HepG2 (cell line): ENCODE measurements around the gene LAG3. TPM values are rescaled to one million over a fixed set of nuclear protein-coding genes. Genes with fewer than 3 reads are reported as not detected.
A peak's percentile ranks its signal among the peaks of the same experiment; 100 is the strongest.

ENCODE experiments used
- ATAC-seq: fragments of 200-7000 bp; cut with Tn5 transposase; 3 replicates; pipeline ENCODE4 v1.9.1; 2020; ENCODE audit warnings: mild to moderate bottlenecking, moderate library complexity
- BruUV-seq: library from RNA; stranded (reverse); fragments of 400-500 nt; replicated peaks from 2 replicates; lab custom pipeline; 2021; lab: Mats Ljungman, UMichigan
- CTCF ChIA-PET: fragments of 300-600 bp; formaldehyde crosslinking; extraction: SDS; loops from one replicate; lab custom pipeline; 2021; ENCODE audit warnings: low total read pairs, inconsistent platforms, low intra/inter-chr PET ratio; lab: Yijun Ruan, JAX
- POLR2A ChIA-PET: fragments of 350-600 bp; sonication (Branson Sonifier 250); formaldehyde crosslinking; loops from one replicate; lab custom pipeline; 2020; ENCODE audit warnings: antibody characterized with exemption, inconsistent platforms; lab: Yijun Ruan, JAX
- DNase-seq: peaks from one replicate; pipeline ENCODE4 v3.0.0-alpha.2; 2015; ENCODE audit warnings: low spot score
- FAIRE-seq: peaks from 3 replicates; lab custom pipeline; 2011; peaks lifted over from hg19 to GRCh38; lab: Jason Lieb, UNC
- H2AFZ ChIP-seq: one replicate; pipeline ENCODE4 v1.6.1; 2011; ENCODE audit warnings: low read length, inconsistent platforms
- H3K27ac ChIP-seq: fragments of 300-600 bp; 3 replicates; pipeline ENCODE4 v1.8.0; 2011; ENCODE audit warnings: mixed run types, mild to moderate bottlenecking, mixed read lengths, low read length, inconsistent platforms; ENCODE audit not compliant: insufficient read depth; ENCODE audit errors: extremely low read length
- H3K27me3 ChIP-seq, 2 experiments: fragments of 200-600 bp in 1 of 2; 2 replicates in 1 of 2; 3 replicates in 1 of 2; pipeline versions ENCODE4 v1.6.0 to v1.8.0; 2011; ENCODE audit warnings: low read length in 2 of 2, mild to moderate bottlenecking in 2 of 2, moderate library complexity in 2 of 2, inconsistent platforms in 1 of 2; ENCODE audit not compliant: insufficient read depth in 2 of 2, control insufficient read depth in 1 of 2
- H3K36me3 ChIP-seq, 2 experiments: fragments of 200-600 bp in 1 of 2; replicated peaks in 1 of 2; 2 replicates in 1 of 2; 3 replicates in 1 of 2; pipeline versions ENCODE4 v1.5.1 to v1.8.0; 2011; ENCODE audit warnings: low read length in 2 of 2, inconsistent platforms in 1 of 2; ENCODE audit not compliant: insufficient read depth in 2 of 2, control insufficient read depth in 1 of 2
- H3K4me1 ChIP-seq: 2 replicates; pipeline ENCODE4 v1.5.1; 2012; ENCODE audit warnings: low read length, inconsistent platforms; ENCODE audit not compliant: insufficient read depth
- H3K4me2 ChIP-seq: 2 replicates; pipeline ENCODE4 v1.6.0; 2011; ENCODE audit warnings: low read depth, low read length, inconsistent platforms
- H3K4me3 ChIP-seq, 3 experiments: fragments of 200-600 bp in 1 of 3; sonication (generic), shearing (Covaris generic) in 1 of 3; replicated peaks in 1 of 3; 2 replicates each; pipeline ENCODE4 v1.5.1; 2011 to 2016; ENCODE audit warnings: low read length in 3 of 3, inconsistent platforms in 2 of 3, low read depth in 2 of 3, mild to moderate bottlenecking in 2 of 3, control low read depth in 1 of 3, mixed read lengths in 1 of 3; ENCODE audit not compliant: insufficient read depth in 1 of 3
- H3K79me2 ChIP-seq: one replicate; pipeline ENCODE4 v1.6.1; 2011; ENCODE audit warnings: low read length, inconsistent platforms; ENCODE audit not compliant: insufficient read depth
- H3K9ac ChIP-seq: 2 replicates; pipeline ENCODE4 v1.6.0; 2011; ENCODE audit warnings: mild to moderate bottlenecking, low read depth, low read length, inconsistent platforms; ENCODE audit not compliant: insufficient read depth
- H3K9me3 ChIP-seq: 2 replicates; pipeline ENCODE4 v1.5.1; 2012; ENCODE audit warnings: mild to moderate bottlenecking, low read length
- H4K20me1 ChIP-seq: 2 replicates; pipeline ENCODE4 v1.6.0; 2011; ENCODE audit warnings: inconsistent platforms, mild to moderate bottlenecking, low read length, moderate library complexity; ENCODE audit not compliant: insufficient read depth
- AHDC1 ChIP-seq: sonication (generic); formaldehyde crosslinking; IDR thresholded peaks from 2 replicates; pipeline ENCODE4 v1.5.1; 2020; ENCODE audit warnings: mild to moderate bottlenecking, missing genetic modification reagents, borderline replicate concordance
- ARNTL ChIP-seq: sonication (generic); formaldehyde crosslinking; IDR thresholded peaks from 2 replicates; pipeline ENCODE4 v1.4.0; 2020; ENCODE audit warnings: mild to moderate bottlenecking, missing genetic modification reagents
- ATF3 ChIP-seq: sonication (generic); formaldehyde crosslinking; IDR thresholded peaks from 2 replicates; pipeline ENCODE4 v1.4.0; 2020; ENCODE audit warnings: missing genetic modification reagents
- JUN ChIP-seq: sonication (generic); formaldehyde crosslinking; IDR thresholded peaks from 2 replicates; pipeline ENCODE4 v1.4.0; 2020; ENCODE audit warnings: mild to moderate bottlenecking, missing genetic modification reagents
- KDM5B ChIP-seq: sonication (generic); formaldehyde crosslinking; IDR thresholded peaks from 2 replicates; pipeline ENCODE4 v1.4.0; 2020; ENCODE audit warnings: missing genetic modification reagents, mild to moderate bottlenecking, borderline replicate concordance
- MIER2 ChIP-seq: IDR thresholded peaks from 2 replicates; pipeline ENCODE4 v1.6.1; 2016; ENCODE audit warnings: missing biosample characterization, missing genetic modification reagents
- NR0B2 ChIP-seq: sonication (generic); formaldehyde crosslinking; IDR thresholded peaks from 2 replicates; pipeline ENCODE4 v1.4.0; 2020; ENCODE audit warnings: mild to moderate bottlenecking, missing genetic modification reagents
- THAP7 ChIP-seq: sonication (generic); formaldehyde crosslinking; IDR thresholded peaks from 2 replicates; pipeline ENCODE4 v1.8.1; 2023; ENCODE audit warnings: mild to moderate bottlenecking, missing genetic modification reagents
- ZNF18 ChIP-seq: sonication (generic); formaldehyde crosslinking; IDR thresholded peaks from 2 replicates; pipeline ENCODE4 v1.8.0; 2022; ENCODE audit warnings: mild to moderate bottlenecking, missing genetic modification reagents; ENCODE audit not compliant: insufficient replicate concordance
- ZNF280B ChIP-seq: sonication (generic); formaldehyde crosslinking; IDR thresholded peaks from 2 replicates; pipeline ENCODE4 v1.5.0; 2020; ENCODE audit warnings: missing genetic modification reagents, mild to moderate bottlenecking, borderline replicate concordance
- ZNF768 ChIP-seq: sonication (generic); formaldehyde crosslinking; IDR thresholded peaks from 2 replicates; pipeline ENCODE4 v1.4.0; 2020; ENCODE audit warnings: missing genetic modification reagents
- WGBS: methylation state at CpG from one replicate; pipeline ENCODE4 v1.1.6; 2017; ENCODE audit warnings: low lambda C conversion rate; 5-methylcytosine and 5-hydroxymethylcytosine counted together
- in situ Hi-C: cut with HindIII; loops from 2 replicates; pipeline ENCODE4 v1.10.0; 2017; ENCODE audit warnings: low pct_unique_long_range_greater_than_20kb; ENCODE audit not compliant: extremely low pct_ligation_motif_present
- intact Hi-C: fragments of 100-400 bp; cut with micrococcal nuclease; formaldehyde crosslinking; loops from one replicate; pipeline ENCODE4 v1.10.0; 2022; ENCODE audit not compliant: unreplicated experiment
- polyA plus RNA-seq, 8 experiments: library from polyadenylated mRNA; depleted of rRNA in 3 of 8; stranded (reverse) in 7 of 8; unstranded in 1 of 8; fragments of >200 nt; fragmentation: Illumina TruSeq in 4 of 8; extraction: Trizol in 4 of 8; gene quantifications; 2 replicates each; pipeline versions ENCODE4 v1.2.1 to v1.2.3, GENCODE V29; 2011 to 2016; ENCODE audit warnings: low read depth in 4 of 8, missing spikeins in 1 of 8, mixed read lengths in 1 of 8; ENCODE audit not compliant: insufficient read depth in 1 of 8
- total RNA-seq, 5 experiments: library from RNA; depleted of rRNA; stranded (reverse); fragments of >200 nt; fragmentation: Illumina TruSeq; extraction: Trizol; gene quantifications; 2 replicates each; pipeline ENCODE4 v1.2.3, GENCODE V29; 2016; ENCODE audit warnings: low read depth in 1 of 5

Gene LAG3
- total and polyA plus RNA-seq, 2 of the 13 experiments (the other 11 are each of a cell fraction or from before 2014, with no cell fraction given), result 0.11 to 0.26 TPM

- TF ChIP-seq ARNTL (no peak), JUN (CRISPR knock-in tag) (no peak), THAP7 (CRISPR knock-in tag) (no peak), MIER2 (CRISPR knock-in tag) (no peak), ZNF280B (CRISPR knock-in tag) (no peak)
These were observed at the start of gene LAG3 (continued) for GRCh38 chr12:6772331-6772695.

- H3K27me3 ChIP-seq, result no peaks in the 10 kb centered on the region
- DNase-seq (no peak), FAIRE-seq (no peak), ATAC-seq (no peak)
- peaks cover 0 to under 1% of the 10 kb centered on the region in 2 experiments; a peak in 1 of 5 replicates for H3K36me3 ChIP-seq
- H4K20me1 ChIP-seq, result no peaks in the 10 kb centered on the region
- H3K9ac ChIP-seq, result peak overlapping the region; percentile 85; the same call in 1 of the 2 replicates
- H3K27ac ChIP-seq, result no peak overlapping the region
- in situ Hi-C loops (no loop called here), intact Hi-C loops (no loop called here)
- peaks cover 3% of the 10 kb centered on the region for H3K79me2 ChIP-seq
- H3K4me1 ChIP-seq, result peaks cover 31% of the 10 kb centered on the region
- H2AFZ ChIP-seq, result no peak overlapping the region
- 65% methylated on average over 3 of the region's 3 CpGs for WGBS
- H3K4me3 ChIP-seq, result peak overlapping the region in 2 of 3 experiments; percentile 74 to 93; a peak in 3 of 6 replicates
- POLR2A ChIA-PET, result interaction anchor here (1.0 to 2.6 kb wide), 13 partner anchors 14 to 387 kb away, joined by 3 to 111 read pairs (median 9); partner anchors contain the start of genes CDCA3, MLF2, PTMS and USP5
- H3K4me2 ChIP-seq, result peak overlapping the region; percentile 83
- no TSS peak for BruUV-seq
- H3K9me3 ChIP-seq, result no peaks in the 10 kb centered on the region
- CTCF ChIA-PET, result no interaction called here
- no peak for TF ChIP-seq ZNF18 (CRISPR knock-in tag)
- no peak for TF ChIP-seq KDM5B (CRISPR knock-in tag)
- TF ChIP-seq NR0B2 (CRISPR knock-in tag), result no peak
- TF ChIP-seq ZNF768 (CRISPR knock-in tag), result no peak
- TF ChIP-seq AHDC1, result no peak
- TF ChIP-seq ATF3 (CRISPR knock-in tag), result no peak
These were observed 49.5 kb upstream of the LAG3 start for GRCh38 chr12:6722863-6723262.
